Muscle layer of duodenum (tissue), 2 donors: ENCODE results near the gene GLP2R.
A peak's percentile ranks its signal among the peaks of the same experiment; 100 is the strongest.

ENCODE experiments used
- H3K27ac ChIP-seq: one replicate; pipeline ENCODE4 v1.7.0; 2013; ENCODE audit warnings: mild to moderate bottlenecking, low read length
- H3K27me3 ChIP-seq: one replicate; pipeline ENCODE4 v1.7.0; 2013; ENCODE audit warnings: low read depth, mild to moderate bottlenecking, control low read depth, low read length
- H3K36me3 ChIP-seq, 2 donors: one replicate each; pipeline ENCODE4 v1.7.0; 2013; ENCODE audit warnings: low read length in 2 of 2, control low read depth in 1 of 2, mild to moderate bottlenecking in 1 of 2; ENCODE audit not compliant: insufficient read depth in 2 of 2, control insufficient read depth in 1 of 2
- H3K4me1 ChIP-seq, 2 donors: one replicate each; pipeline ENCODE4 v1.7.0; 2013; ENCODE audit warnings: low read length in 2 of 2, mild to moderate bottlenecking in 2 of 2, control low read depth in 1 of 2, moderate library complexity in 1 of 2; ENCODE audit not compliant: insufficient read depth in 2 of 2, control insufficient read depth in 1 of 2
- H3K4me3 ChIP-seq, 2 donors: one replicate each; pipeline ENCODE4 v1.7.0; 2013; ENCODE audit warnings: low read length in 2 of 2, low read depth in 1 of 2, mild to moderate bottlenecking in 1 of 2
- H3K9me3 ChIP-seq, 2 donors: one replicate each; pipeline ENCODE4 v1.7.0; 2013; ENCODE audit warnings: low read length in 2 of 2, control low read depth in 1 of 2, mild to moderate bottlenecking in 1 of 2; ENCODE audit not compliant: control insufficient read depth in 1 of 2
- donor health status: healthy.

The GLP2R gene

DNA sequence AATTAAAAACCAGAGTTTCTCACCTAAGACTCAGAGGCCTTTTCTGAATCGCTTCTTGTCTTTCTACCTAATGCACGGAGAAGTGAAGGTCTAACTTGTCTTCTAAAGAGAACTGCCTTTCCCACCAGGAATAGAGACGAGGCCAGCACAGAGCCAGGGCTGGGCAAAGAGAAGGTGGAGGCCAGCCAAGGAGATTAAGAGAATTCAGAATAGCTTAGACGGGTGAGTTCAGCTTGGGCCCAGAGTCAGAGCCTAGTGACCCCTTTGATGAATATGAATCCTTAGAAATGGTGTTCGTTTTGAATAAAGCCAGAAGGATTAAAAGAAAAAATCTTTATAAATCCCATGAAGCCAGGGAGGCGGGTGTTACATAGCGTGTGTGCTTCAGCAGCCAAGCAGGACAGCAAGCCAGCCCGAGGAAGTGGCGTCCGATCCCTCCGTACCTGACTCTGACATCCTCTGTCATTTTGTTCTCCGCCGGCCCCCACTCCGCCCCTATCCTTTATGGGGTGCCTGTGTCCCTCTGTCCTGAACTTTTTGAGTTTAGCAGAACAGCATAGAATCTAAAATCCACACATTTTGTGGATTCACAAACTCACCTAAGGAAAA is 11.3 kb upstream of the GLP2R start:
- Histone ChIP-seq H3K9me3 (no peaks in the 10 kb centered on the region), H3K27ac (no peak overlapping the region), H3K27me3 (no peaks in the 10 kb centered on the region), H3K4me3 (no peak overlapping the region), H3K36me3 (no peaks in the 10 kb centered on the region), H3K4me1 (no peaks in the 10 kb centered on the region)

DNA sequence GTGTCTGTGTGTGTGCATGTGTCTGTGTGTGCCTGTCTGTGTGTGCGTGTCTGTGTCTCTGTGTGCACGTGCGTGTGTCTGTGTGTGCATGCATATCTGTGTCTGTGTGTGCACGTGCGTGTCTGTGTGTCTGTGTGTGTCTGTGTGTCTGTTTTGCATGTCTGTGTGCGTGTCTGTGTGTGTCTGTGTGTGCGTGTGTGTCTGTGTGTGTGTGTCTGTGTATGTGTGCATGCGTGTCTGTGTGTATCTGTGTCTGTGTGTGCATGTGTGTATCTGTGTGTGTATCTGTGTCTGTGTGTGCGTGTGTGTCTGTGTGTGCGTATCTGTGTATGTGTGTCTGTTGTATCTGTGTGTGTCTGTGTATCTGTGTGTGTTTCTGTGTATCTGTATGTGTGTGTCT is 9.3 kb upstream of the GLP2R start:
- Histone ChIP-seq H3K4me3 (no peak overlapping the region), H3K4me1 (no peaks in the 10 kb centered on the region), H3K27me3 (no peaks in the 10 kb centered on the region), H3K9me3 (no peaks in the 10 kb centered on the region), H3K27ac (no peak overlapping the region), H3K36me3 (no peaks in the 10 kb centered on the region)

DNA sequence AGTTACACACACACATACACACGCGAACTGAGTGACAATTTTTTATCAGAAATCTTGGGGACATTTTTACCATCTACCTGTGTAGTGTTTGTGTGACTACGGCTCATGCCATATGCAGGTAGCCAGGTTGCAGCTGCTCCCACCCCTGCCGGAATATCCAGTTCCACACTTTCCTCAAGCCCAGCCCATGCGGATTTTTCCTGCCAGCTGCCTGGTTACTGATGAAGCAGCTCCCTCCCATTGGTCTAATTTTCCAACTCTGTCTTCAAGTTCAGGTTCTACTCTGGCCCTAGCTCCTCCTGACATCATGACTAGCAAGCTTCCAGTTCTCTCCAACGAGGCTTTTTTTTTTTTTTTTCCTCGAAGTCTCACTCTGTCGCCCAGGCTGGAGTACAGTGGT is 8.6 kb upstream of the GLP2R start:
- H3K27ac ChIP-seq, result no peak overlapping the region
- H3K4me3 ChIP-seq, result no peak overlapping the region
- no peaks in the 10 kb centered on the region for H3K36me3 ChIP-seq
- no peaks in the 10 kb centered on the region for H3K27me3 ChIP-seq
- no peaks in the 10 kb centered on the region for H3K9me3 ChIP-seq
- H3K4me1 ChIP-seq, result no peaks in the 10 kb centered on the region

DNA sequence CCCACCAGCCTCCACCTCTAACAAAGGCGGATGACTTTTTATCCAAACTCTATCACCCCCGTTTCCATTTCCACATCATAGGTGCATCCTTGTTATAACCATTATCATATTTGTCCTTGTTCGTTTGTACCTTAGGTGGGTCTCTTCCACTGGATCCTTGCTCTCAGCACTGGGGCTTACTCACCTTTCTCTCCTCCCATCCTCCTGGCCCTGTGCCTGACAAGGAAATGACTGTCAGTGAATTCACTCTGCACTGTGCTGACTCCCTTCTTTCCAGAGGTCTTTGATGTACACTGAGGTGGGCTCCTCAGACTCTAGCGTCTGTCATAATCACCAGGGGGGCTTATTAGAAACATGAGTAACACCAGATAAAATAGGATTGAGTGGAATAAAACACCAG is 7.0 kb upstream of the GLP2R start:
- Histone ChIP-seq H3K4me1 (no peaks in the 10 kb centered on the region), H3K9me3 (no peaks in the 10 kb centered on the region), H3K27me3 (no peaks in the 10 kb centered on the region), H3K36me3 (no peaks in the 10 kb centered on the region), H3K4me3 (no peak overlapping the region), H3K27ac (no peak overlapping the region)

DNA sequence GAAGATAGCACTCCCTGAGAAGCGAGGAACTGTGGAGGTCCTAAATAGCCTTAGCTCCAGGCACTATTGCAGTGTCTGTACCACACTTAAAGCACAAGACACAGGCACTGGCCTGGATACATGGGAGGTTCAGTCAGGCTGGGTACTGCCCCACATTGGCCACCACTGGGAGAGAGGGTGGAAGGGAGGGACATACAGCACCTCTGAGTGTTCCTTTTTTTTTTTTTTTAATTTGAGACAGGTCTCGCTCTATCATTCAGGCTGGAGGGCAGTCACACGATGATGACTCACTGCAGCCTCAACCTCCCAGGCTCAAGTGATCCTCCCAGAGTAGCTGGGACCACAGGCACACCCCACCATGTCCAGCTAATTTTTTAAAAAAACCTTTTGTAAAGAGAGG is 5.3 kb upstream of the GLP2R start:
- H3K36me3 ChIP-seq, result no peaks in the 10 kb centered on the region
- no peak overlapping the region for H3K4me3 ChIP-seq
- no peaks in the 10 kb centered on the region for H3K9me3 ChIP-seq
- H3K4me1 ChIP-seq, result peaks cover 0 to 5% of the 10 kb centered on the region in 2 donors
- H3K27me3 ChIP-seq, result no peaks in the 10 kb centered on the region
- no peak overlapping the region for H3K27ac ChIP-seq

DNA sequence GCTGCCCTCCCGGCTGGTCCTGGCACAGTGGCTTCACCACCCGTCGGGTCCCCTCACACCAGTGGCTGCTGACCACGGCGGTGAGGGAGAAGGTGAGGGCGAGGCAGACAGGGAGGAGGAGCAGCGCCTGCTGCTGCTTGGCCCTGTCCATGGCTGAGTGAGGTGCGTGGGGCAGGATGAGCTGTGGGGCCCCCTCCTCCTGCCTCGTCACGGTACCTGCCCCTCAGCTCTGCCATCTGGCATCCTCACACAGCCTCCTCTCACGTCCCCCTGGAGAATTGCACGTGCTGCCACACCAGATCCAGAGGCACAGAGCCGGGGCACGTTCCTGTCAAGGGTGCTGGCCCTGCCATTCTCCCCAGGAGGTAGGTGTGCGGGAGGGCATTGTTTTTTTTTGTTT is 3.8 kb upstream of the GLP2R start, which contains the start of gene GSG1L2:
TSS of gene GSG1L2 (minus strand) at position 159 of the 400 bp plus-strand sequence. CDS start at position 151, 8 bp downstream.
- H3K4me1 ChIP-seq, result peaks cover 0 to 5% of the 10 kb centered on the region in 2 donors
- no peak within 1 kb of the TSS for H3K4me3 ChIP-seq
- H3K9me3 ChIP-seq, result no peaks in the 10 kb centered on the region
- H3K27me3 ChIP-seq, result no peaks in the 10 kb centered on the region
- H3K36me3 ChIP-seq, result no peaks in the 10 kb centered on the region
- H3K27ac ChIP-seq, result no peak within 1 kb of the TSS

DNA sequence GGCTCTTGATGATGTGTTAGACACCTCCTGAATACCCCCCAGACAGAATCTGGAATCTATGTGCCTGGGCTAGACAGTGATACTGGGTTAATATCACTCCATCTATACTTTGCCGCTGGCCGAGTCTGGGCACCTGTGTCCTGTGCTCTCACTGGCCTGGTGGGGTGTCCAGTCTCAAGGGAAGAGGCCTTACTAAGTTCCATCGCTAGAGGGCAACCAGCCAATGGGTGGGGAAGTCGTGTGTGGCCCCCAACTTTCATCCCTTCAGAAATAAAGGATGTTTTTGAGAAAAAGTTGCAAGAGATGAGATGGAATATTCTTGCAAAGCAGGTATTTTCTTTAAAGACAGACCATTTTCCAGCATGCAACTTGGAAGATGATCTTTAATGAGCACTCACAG is 1.6 kb upstream of the GLP2R start:
- Histone ChIP-seq H3K4me1 (peaks cover 0 to 13% of the 10 kb centered on the region in 2 donors), H3K9me3 (no peaks in the 10 kb centered on the region), H3K27ac (no peak overlapping the region), H3K27me3 (no peaks in the 10 kb centered on the region), H3K4me3 (no peak overlapping the region), H3K36me3 (no peaks in the 10 kb centered on the region)

DNA sequence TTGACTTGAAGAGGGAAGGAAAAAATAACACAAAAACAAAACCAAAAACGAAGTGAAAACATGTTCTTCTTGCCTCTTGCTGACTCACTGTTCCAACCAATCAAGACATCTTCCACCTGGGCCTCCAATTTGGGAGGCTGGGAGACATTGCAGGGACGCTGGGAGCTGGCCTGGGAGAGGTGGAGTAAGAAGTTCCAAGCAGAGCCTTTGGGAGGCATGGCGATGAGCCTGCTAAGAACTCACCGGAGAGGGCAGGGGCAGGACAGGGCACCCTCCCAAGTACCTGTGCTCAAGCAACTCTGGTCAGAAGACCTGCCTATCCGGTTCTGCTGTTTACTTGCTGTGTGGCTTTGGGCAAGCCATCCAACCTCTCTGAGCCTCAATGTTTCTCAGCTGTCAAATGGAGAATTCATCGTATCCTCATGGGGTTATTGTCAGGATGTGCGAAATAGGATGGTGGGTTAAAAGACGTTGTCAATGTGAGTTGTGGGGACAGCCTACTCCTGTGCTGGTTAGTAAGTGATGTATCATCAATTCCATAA is 856 bp upstream of the GLP2R start:
- H3K36me3 ChIP-seq, result no peaks in the 10 kb centered on the region
- no peaks in the 10 kb centered on the region for H3K9me3 ChIP-seq
- no peaks in the 10 kb centered on the region for H3K27me3 ChIP-seq
- no peak overlapping the region for H3K27ac ChIP-seq
- H3K4me1 ChIP-seq, result peaks cover 0 to 13% of the 10 kb centered on the region in 2 donors
- peak overlapping the region in 1 of 2 donors; percentile 60 for H3K4me3 ChIP-seq

DNA sequence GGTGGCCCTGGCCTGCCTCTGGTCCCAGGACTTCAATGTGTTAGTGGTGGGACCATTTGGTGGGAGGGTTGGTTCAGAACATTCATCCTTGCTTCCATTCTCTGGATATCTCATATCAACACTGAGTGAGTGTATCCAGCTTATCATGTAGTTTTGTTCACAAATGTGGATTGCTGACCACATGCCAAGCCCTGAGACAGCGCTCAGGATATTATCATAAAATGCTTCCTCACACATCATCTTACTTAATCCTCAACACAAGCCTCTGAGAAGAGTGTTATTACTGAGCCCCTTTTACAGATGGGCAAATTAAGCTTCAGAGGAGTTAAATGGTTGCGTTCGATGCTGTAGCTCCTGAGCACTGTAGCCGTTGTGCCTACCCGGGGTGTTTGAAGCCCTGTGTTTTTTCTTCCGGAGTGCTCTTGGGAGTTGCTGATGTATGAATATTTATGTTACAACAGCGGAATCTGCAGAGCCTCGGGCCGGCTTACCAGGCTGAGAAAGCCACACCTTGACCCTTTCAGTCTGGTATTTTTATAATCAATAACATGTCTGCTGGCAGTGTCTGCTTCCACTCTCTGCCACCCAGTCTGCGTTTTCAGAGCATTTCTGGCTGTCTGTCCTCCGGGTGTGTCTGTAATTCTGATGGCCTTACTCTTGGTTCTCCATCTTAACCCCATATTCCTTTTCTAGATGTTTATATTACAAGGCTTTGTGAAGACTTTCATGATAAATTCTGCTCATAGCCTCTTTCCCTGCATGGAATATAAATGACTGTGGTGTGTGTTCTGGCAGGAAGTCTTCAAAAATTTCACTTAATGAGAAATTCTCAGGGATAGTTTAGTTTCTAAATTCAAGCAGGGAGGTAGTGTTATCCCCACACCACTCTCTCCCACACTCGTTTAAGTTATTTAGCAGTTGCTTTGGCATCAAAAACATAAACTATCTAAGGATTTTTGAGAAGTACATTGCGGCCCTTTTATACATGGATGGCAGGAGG is 2.9 kb downstream of the GLP2R start:
- Histone ChIP-seq H3K27ac (peak overlapping the region; percentile 42), H3K4me3 (peak overlapping the region; percentile 4 to 5), H3K27me3 (no peaks in the 10 kb centered on the region), H3K9me3 (no peaks in the 10 kb centered on the region), H3K4me1 (peaks cover 3 to 18% of the 10 kb centered on the region in 2 donors), H3K36me3 (no peaks in the 10 kb centered on the region)

DNA sequence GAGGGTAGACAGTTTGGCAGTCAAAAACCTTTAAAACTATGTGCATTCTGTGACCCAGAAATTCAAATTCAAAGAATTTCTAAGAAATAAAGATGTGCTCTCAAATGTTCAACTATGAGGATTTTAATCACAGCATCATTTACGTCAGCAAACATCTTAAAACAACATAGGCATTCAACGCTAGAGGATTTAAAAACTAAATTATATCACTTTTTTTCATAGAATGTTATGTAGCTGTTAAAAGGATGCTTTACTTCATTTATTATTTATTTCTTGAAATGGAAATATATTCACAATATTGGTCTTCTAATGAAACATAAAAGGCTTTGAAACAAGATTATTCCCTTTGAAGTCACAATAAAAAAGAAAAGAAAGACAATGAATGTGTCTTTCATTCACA is 3.6 kb downstream of the GLP2R start:
- no peaks in the 10 kb centered on the region for H3K36me3 ChIP-seq
- no peaks in the 10 kb centered on the region for H3K27me3 ChIP-seq
- H3K4me3 ChIP-seq, result no peak overlapping the region
- peaks cover 3 to 18% of the 10 kb centered on the region in 2 donors for H3K4me1 ChIP-seq
- peak overlapping the region; percentile 42 for H3K27ac ChIP-seq
- H3K9me3 ChIP-seq, result no peaks in the 10 kb centered on the region

DNA sequence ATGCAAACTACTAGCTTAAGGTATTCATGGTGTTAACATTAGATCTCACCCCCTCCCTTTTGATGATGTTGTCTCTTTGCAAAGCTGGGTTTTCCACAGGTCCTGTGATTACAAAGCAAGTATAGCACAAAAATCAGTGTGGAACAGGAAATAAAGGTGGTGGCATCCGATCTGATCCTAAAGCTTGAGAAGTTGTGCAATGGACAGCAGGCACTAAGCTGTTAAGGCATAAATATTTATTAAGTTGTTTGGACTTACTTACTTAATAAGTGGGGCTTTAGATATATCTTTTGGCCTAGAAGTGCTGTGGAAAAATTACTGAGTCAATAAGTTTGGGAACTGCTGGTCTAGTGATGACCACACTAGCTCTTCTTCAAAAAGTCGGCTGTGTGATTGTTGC is 5.0 kb downstream of the GLP2R start:
- Histone ChIP-seq H3K9me3 (no peaks in the 10 kb centered on the region), H3K4me3 (no peak overlapping the region), H3K27me3 (no peaks in the 10 kb centered on the region), H3K4me1 (peaks cover 3 to 13% of the 10 kb centered on the region in 2 donors), H3K27ac (no peak overlapping the region), H3K36me3 (no peaks in the 10 kb centered on the region)
